Measurements from ENCODE around the gene KIF25.

The KIF25 gene

GRCh38 chr6:168020242-168020641, 22.8 kb downstream of the KIF25 start:
- no peak for DNase-seq

GRCh38 chr6:168021581-168021980, 24.1 kb downstream of the KIF25 start:
- DNase-seq = no peak

GRCh38 chr6:168022488-168023321, 25.2 kb downstream of the KIF25 start:
- no peak for DNase-seq

- no peak for DNase-seq
Measured at GRCh38 chr6:168024951-168025510, 27.6 kb downstream of the KIF25 start.

DNA sequence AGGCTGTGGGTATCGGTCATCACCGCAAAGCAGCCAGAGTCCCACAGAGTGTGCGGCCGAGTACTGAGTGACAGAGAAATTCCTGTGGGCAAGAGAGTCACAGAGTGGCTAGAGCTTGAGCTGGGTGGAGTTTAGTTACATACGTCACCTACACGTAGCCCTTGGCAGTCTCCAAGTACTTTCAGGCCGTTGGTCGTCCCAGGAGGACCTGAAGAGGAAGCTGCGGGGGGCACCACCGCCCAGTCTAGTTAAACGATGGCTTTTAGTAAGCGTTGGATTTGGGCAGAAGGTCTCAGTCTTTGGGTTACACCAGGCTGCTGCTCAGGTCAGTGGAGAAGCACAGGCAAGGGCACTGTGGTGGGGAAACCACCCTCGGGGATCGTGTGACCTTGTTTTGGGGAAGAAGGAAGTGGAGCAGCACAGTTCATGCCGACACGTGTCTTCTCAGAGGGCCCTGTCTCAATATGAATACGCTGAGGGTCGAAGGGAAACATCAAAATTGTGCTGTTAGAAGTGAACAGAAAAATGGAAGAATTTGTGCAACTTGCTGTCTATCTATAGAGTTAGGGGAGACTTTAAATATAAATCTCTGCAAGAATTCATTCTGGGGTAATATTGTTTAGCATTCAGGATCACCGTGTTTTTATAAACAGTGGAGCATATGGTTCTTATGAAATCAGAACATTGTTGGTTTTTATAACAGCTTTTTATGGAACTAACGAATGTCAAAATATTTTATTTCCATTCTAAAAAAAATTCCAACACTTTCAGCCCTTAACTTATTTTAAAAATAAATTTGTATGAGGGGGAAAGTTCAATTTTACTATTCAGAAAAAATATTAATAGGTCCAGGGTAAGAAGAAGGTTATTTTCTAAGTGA, 28.6 kb downstream of the KIF25 start:
- no peak for DNase-seq

- no peak for DNase-seq
Measured at GRCh38 chr6:168026925-168027324, 29.5 kb downstream of the KIF25 start.

DNA sequence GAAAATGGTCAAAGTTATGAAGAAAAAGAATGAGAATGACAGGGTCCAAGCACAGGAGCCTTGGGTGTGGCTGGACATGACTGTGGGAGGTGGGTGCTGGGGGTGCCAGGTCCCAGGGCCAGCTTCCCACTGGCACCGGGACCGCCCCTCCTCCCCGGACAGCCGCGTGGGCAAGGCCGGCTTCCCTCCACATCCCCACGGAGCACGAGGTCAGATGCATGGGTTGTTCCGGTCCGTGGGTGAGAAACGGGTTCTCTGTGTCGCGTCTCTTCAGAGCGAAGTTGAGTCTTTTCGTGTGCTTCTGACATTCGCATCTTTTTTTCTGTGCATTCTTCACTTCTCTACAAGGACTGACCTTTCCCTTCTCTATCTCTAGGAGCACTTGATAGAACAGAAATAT, 30.1 kb downstream of the KIF25 start:
- no peak for DNase-seq

GRCh38 chr6:168028181-168028580, 30.7 kb downstream of the KIF25 start:
- DNase-seq = no peak

DNA sequence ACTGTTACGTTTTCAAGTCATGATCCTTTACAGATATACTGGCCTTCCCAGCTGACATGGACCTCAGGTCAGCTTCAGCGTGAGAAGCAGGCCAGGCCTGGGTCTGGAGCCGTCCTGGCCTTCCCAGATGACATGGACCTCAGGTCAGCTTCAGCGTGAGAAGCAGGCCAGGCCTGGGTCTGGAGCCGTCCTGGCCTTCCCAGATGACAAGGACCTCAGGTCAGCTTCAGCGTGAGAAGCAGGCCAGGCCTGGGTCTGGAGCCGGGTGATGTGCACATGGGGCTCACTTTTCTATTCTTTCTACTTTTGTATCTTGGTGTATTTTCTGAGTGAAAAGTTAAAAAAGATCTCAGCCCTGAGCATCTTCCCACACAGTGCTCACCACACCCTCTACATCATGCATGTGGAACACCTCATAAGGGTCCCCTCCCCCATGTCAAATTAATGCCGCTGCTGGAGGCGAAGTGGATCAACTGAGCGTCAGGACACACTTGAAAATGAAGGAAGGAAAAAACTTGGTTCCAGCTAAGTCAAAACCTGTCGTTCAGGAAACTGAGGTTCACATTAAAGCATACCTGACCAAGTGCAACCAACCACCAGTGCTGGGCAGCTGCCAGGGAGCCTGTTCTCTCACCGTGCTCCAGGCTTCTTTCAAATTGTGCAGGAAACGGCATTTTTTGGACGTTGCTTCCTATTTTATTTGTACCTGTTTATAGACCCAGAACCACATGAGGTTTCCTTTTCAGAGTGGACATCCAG, 32.2 kb downstream of the KIF25 start:
- DNase-seq = no peak

GRCh38 chr6:168030218-168030746, 32.8 kb downstream of the KIF25 start:
- DNase-seq = no peak

- DNase-seq = no peak
Measured at GRCh38 chr6:168030908-168031307, 33.4 kb downstream of the KIF25 start.

DNA sequence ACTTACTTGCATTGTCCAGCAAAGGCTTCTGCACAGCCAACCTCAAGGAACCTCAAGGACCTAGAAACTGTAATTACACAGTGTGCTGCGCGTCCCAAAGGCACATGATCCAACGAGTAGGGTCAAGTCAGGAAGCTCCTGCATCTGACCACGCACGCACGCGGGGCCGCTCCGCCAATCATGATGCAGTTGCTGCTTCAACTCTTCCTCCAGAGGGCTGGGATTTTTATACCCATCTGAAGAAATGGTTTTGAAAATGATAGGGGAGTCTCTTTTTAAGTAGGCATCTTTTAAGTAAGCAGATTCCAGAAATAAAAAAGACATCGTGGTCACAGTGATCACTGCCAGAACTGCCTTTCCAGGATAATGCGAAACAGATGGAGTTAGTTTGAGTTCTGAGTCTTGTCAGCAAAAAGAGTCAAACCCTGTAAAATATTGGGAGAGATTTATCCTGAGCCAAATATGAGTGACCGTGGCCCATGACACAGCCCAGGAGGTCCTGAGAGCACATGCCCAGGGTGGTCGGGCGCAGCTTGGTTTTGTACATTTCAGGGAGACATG, 34.0 kb downstream of the KIF25 start:
- DNase-seq = no peak

DNA sequence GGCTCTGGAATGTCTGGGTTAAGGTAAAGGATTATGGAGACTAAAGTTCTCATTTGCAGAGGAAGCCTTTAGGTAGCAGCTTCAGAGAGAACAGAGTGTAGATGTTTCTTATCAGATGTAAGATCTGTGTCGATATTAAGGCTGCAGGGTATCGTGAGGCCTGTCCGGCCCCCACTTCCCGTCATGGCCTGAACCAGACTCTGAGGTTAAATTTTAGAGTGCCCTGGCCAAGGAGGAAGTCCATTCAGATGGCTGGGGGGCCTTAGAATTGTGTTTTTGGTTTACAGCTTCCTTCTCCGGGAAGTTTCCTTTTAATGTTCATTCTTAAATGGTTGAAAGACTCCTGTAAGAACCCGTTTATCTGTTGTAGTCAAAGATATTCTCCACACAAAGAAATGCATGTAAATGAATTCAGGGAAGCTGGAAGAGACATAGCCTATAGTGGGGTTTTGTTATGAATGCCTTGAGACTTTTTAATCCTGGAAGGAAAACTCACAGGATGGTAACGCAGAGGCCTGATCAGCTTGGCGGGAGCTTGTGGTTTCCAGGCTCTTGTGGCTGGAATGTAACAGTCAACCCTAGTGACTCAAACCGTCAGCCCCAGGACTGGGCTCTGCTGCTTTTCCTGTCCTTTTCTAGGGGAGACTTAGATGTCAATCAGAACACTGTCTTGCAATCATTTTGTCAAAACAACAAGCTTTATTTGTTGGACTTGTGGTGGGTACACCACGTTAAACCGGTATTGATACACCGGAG, 34.7 kb downstream of the KIF25 start:
- DNase-seq = no peak

DNA sequence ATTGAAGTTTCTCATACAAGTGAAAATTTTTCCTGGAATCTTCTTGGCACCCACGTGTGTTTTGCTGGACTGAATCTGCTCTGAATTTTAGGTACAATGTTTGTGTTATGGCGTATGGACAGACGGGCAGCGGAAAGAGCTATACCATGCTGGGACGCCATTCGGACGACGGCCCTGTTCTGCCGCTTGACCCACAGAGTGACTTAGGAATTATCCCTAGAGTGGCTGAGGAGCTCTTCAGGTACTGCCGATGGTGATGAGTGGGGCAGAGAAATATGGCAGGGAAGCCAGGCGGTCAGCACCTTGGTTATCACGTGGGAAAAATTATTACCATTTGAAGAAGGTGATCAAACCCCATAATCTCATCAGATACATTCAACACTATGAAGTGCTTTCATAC, 36.3 kb downstream of the KIF25 start:
- DNase-seq = no peak

GRCh38 chr6:168034537-168034936, 37.1 kb downstream of the KIF25 start:
- DNase-seq = no peak

- DNase-seq = no peak
Measured at GRCh38 chr6:168035098-168035660, 37.7 kb downstream of the KIF25 start.

GRCh38 chr6:168035661-168036545, 38.4 kb downstream of the KIF25 start:
- no peak for DNase-seq

- no peak for DNase-seq
Measured at GRCh38 chr6:168037242-168037641, 39.8 kb downstream of the KIF25 start.

DNA sequence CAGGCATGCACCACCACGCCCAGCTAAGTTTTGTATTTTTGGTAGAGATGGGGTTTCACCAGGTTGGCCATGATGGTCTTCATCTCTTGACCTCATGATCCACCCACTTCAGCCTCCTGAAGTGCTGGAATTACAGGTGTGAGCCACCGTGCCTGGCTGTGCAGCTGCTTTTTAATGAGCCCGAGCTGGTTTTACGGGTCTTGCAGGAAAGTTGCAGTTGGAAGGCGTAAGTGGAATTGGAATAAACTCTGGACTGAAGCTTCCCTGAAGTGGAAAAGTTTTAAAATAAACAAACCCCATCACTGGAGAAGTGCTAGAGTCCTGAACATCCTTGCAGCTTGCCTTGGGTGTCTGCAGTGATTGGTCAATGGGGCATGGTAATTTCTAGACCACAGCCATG, 40.4 kb downstream of the KIF25 start:
- DNase-seq = no peak

DNA sequence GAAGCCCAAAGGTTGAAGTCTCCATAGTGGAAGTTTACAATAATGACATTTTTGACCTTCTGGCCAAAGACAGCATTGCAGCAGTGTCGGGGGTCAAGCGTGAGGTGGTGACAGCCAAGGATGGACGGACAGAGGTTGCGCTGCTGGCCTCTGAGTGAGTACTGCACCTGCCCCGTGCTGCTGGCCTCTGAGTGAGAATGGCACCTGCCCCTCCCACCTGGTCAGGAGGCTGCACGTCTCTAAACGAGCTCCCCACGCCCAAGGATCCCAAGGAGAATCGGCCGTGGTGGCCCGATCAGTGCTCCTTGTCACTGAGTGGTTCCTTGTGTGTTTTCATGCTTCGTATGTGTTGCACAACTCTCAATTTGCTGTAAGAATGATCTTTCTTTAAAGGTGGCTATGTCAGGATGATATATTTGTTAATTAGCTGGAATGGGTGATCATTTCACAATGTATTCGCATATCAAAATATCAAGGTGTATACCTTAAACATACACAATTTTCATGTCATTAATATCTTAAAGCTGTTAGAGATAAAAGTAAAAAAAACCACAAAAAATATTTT, 41.2 kb downstream of the KIF25 start:
- no peak for DNase-seq
